Nephron progenitor cell (in vitro differentiated cells): ENCODE data around the gene CPED1.
"Not testable (repeated sequence)": the region's sequence is repeated elsewhere in the genome, so short reads cannot be mapped to it uniquely, and the experiment has no call there.

Experiments used
- DNase-seq: peaks from one replicate; pipeline ENCODE4 v3.0.0; 2021
- H3K27ac Mint-ChIP-seq: 2 replicates; pipeline ENCODE4 v1.8.0; 2021; ENCODE audit warnings: mild to moderate bottlenecking, moderate library complexity, mixed read lengths
- H3K27me3 Mint-ChIP-seq: 2 replicates; pipeline ENCODE4 v1.8.0; 2021; ENCODE audit warnings: mild to moderate bottlenecking, low read depth, mixed read lengths; ENCODE audit not compliant: poor library complexity
- H3K36me3 Mint-ChIP-seq: 2 replicates; pipeline ENCODE4 v1.8.0; 2021; ENCODE audit warnings: low read depth, mixed read lengths
- H3K4me1 Mint-ChIP-seq: 2 replicates; pipeline ENCODE4 v1.8.0; 2021; ENCODE audit warnings: mixed read lengths
- H3K4me3 Mint-ChIP-seq: 2 replicates; pipeline ENCODE4 v1.8.0; 2021; ENCODE audit warnings: mild to moderate bottlenecking, moderate library complexity, mixed read lengths
- H3K9me3 Mint-ChIP-seq: 2 replicates; pipeline ENCODE4 v1.8.0; 2021; ENCODE audit warnings: mild to moderate bottlenecking, moderate library complexity, mixed read lengths
- TF ChIP-seq, protein P1 (sequence below): fragments of 200-600 bp; sonication (generic); IDR thresholded peaks from 2 replicates; pipeline ENCODE4 v1.5.0; 2021; ENCODE audit warnings: antibody characterized with exemption

The CPED1 gene

DNA sequence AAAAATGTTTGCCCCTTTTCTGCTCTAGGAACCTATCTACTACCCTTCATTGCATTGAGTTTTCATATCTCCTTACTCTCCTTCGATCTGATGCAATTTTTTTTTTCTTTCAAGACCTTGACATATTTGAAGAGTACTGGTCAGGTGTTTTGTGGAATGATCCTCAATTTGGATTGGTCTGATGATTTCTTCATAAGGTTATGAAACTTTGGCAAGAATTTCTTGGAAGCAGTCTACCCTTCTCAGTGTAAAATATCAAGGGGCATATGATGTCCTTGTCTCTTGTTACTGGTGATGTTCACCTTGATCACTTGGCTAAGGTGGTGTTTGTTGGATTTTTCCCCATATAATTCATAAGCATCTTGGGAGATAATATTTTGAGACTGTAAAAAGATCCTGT, 64.7 kb downstream of the CPED1 start:
- TF ChIP-seq, protein P1, sequence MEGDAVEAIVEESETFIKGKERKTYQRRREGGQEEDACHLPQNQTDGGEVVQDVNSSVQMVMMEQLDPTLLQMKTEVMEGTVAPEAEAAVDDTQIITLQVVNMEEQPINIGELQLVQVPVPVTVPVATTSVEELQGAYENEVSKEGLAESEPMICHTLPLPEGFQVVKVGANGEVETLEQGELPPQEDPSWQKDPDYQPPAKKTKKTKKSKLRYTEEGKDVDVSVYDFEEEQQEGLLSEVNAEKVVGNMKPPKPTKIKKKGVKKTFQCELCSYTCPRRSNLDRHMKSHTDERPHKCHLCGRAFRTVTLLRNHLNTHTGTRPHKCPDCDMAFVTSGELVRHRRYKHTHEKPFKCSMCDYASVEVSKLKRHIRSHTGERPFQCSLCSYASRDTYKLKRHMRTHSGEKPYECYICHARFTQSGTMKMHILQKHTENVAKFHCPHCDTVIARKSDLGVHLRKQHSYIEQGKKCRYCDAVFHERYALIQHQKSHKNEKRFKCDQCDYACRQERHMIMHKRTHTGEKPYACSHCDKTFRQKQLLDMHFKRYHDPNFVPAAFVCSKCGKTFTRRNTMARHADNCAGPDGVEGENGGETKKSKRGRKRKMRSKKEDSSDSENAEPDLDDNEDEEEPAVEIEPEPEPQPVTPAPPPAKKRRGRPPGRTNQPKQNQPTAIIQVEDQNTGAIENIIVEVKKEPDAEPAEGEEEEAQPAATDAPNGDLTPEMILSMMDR: no peak
- Mint-ChIP-seq H3K27me3 (peaks cover 4% of the 10 kb centered on the region), H3K9me3 (no peaks in the 10 kb centered on the region), H3K27ac (peak overlapping the region; percentile 40), H3K4me3 (no peak overlapping the region), H3K36me3 (no peaks in the 10 kb centered on the region), H3K4me1 (no peaks in the 10 kb centered on the region)
- no peak for DNase-seq

DNA sequence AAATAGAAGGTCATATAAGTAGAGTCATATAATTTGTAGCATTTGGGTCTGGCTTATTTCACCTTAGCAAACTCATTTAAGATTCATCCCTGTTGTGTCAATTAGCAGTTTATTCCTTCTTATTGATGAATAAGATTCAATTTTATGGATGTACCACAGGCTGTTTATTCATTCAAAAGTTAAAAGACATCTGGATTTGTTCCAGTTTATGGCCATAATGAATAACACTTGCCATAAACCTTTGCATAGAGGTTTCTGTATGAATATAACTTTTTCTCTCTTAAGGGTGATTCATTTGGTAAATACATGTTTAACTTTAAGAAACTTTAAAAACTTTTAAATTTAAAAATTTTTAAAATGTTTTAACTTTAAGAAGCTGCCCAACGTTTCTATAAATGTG, 66.4 kb downstream of the CPED1 start:
- no peak overlapping the region for H3K27ac Mint-ChIP-seq
- peaks cover 4% of the 10 kb centered on the region for H3K27me3 Mint-ChIP-seq
- H3K9me3 Mint-ChIP-seq: no peaks in the 10 kb centered on the region
- H3K36me3 Mint-ChIP-seq: no peaks in the 10 kb centered on the region
- DNase-seq: no peak
- TF ChIP-seq, protein P1: no peak
- H3K4me3 Mint-ChIP-seq: no peak overlapping the region
- H3K4me1 Mint-ChIP-seq: peaks cover 5% of the 10 kb centered on the region

DNA sequence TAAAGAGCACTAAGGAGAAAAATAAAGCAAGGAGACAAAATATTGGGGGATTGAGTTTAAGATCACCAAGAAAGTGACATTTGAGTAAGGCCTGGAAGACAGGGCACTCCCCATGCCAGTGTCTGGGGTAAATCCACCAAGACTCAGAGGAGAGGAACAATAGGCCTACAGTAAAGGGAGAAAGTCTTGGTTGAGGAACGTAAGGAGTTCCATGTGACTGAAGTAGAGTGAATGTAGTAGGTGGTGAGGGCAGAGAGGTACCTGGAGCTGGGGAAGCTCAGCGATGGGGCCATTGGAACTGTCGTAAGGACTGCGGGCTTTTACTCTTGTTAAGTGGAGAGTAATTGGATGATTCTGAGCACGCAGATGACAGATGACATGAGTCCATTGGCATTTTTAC, 69.4 kb downstream of the CPED1 start:
- TF ChIP-seq, protein P1: no peak
- H3K4me1 Mint-ChIP-seq: peaks cover 9% of the 10 kb centered on the region
- H3K4me3 Mint-ChIP-seq: no peak overlapping the region
- H3K27ac Mint-ChIP-seq: peak overlapping the region; percentile 7
- no peaks in the 10 kb centered on the region for H3K27me3 Mint-ChIP-seq
- H3K9me3 Mint-ChIP-seq: peaks cover 10% of the 10 kb centered on the region
- no peak for DNase-seq
- no peaks in the 10 kb centered on the region for H3K36me3 Mint-ChIP-seq

DNA sequence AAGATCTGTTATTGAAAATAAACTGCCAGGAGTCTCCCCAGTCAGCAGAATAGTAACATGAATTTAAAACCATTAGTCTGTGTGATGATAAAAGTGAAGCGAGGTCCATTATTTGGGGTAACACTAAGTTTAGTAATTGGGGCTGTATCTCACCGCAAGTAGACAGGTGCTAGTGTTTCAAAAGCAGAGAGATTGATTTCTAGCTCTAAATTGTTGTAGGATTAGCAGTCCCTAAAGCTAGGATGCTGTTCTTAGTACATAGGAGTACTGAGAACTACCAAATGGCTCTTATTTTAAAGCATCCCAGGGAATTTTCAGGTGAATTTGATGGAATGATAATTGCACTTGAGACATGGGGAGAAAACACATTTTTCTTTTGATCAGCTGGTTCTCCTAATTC, 70.5 kb downstream of the CPED1 start:
- Mint-ChIP-seq H3K27ac (no peak overlapping the region), H3K36me3 (no peaks in the 10 kb centered on the region), H3K4me1 (peaks cover 9% of the 10 kb centered on the region), H3K27me3 (no peaks in the 10 kb centered on the region), H3K9me3 (peaks cover 11% of the 10 kb centered on the region), H3K4me3 (no peak overlapping the region)
- TF ChIP-seq, protein P1: no peak
- DNase-seq: no peak

DNA sequence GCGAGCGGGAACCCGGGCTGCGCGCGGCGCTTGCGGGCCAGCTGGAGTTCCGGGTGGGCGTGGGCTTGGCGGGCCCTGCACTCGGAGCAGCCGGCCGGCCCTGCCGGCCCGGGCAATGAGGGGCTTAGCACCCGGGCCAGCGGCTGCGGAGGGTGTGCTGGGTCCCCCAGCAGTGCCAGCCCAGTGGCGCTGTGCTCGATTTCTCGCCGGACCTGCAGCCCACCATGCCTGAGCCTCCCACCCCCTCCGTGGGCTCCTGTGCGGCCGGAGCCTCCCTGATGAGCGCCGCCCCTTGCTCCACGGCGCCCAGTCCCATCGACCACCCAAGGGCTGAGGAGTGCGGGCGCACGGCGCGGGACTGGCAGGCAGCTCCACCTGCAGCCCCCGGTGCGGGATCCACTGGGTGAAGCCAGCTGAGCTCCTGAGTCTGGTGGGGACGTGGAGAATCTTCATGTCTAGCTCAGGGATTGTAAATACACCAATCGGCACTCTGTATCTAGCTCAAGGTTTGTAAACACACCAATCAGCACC, 71.5 kb downstream of the CPED1 start:
- not testable (repeated sequence) for H3K36me3 Mint-ChIP-seq, H3K27me3 Mint-ChIP-seq, DNase-seq, H3K4me3 Mint-ChIP-seq, H3K27ac Mint-ChIP-seq
- Mint-ChIP-seq H3K4me1 (peaks cover 15% of the 10 kb centered on the region), H3K9me3 (peaks cover 11% of the 10 kb centered on the region)

DNA sequence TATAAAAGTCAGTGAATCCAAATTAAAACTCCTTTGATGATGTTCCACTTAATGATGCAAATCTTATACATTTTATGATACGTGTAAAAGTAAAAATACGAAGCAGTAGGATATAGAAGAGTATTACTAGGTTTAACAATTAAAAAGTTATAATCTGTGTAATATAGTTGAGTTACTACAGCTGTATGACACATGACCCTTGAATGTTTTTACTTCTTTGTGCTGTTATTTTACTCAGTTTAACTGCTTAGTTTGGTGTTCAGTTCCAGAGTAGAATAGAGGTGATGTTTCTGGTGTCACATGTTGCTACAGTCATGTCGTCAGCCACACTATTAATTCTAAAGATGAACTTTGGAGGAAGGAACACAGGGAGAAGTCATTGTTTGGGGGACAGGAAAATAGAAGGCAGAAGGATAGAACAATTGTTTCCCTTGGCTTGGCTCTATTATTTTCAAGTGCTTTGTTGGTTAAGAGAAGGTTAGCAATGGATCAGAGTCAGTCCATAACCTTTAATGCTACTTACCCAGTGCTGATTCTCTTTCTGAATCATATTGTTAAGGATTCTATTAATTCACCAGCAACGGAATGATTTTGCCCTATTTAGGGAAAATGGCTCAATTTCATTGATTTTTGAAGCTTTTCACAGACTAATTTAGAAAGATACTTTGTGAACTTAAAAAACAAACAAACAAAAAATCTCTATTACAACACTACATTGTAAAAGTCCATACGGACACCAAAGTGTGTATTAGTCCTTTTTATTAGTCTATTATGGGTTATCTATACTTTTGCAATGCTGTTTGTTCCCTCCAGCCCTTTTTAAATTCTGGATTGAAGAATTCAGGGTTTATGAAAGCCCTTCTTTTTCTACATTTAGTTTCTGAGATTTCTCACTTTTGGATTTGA, 73.4 kb downstream of the CPED1 start:
- no peak overlapping the region for H3K27ac Mint-ChIP-seq
- TF ChIP-seq, protein P1: no peak
- no peaks in the 10 kb centered on the region for H3K27me3 Mint-ChIP-seq
- no peaks in the 10 kb centered on the region for H3K36me3 Mint-ChIP-seq
- no peak overlapping the region for H3K4me3 Mint-ChIP-seq
- no peak for DNase-seq
- H3K4me1 Mint-ChIP-seq: peaks cover 15% of the 10 kb centered on the region
- peaks cover 11% of the 10 kb centered on the region for H3K9me3 Mint-ChIP-seq
